GM18499 (cell line): ENCODE measurements around the gene CD180.

Source experiments
- ATAC-seq: cut with Tn5 transposase; IDR thresholded peaks from one replicate; pipeline ENCODE4 v1.9.1; 2021; ENCODE audit warnings: moderate number of reproducible peaks; ENCODE audit not compliant: insufficient read depth, unreplicated experiment

The CD180 gene

DNA sequence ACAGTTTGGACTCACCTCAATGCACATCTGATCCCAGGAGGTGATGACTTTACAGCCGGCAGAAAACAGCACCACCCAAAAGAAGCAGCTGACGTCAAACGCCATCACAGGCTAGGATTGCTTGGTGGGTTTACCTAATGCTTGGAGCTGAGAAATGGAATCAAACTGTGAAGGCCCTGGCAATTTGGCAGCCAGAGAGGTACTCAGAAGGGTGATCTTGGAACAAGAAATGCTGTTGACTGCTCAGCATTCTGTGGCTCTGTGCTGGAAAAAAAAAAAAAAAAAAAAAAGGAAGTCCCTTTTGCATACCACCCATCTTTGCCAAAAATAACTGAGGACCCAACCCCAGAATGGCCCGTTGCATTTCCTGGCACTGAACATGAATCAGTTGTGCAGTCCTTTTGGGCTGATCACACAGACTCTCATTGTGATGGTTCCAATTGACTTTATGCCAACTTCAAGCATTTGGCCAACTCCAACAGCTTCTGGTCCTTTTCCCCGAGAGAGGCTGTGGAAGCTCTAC, at the start of gene CD180:
CD180 (minus strand) TSS at position 263 of the 523 bp plus-strand sequence; CDS start at position 105, 158 bp downstream.
- ATAC-seq, result no peak

DNA sequence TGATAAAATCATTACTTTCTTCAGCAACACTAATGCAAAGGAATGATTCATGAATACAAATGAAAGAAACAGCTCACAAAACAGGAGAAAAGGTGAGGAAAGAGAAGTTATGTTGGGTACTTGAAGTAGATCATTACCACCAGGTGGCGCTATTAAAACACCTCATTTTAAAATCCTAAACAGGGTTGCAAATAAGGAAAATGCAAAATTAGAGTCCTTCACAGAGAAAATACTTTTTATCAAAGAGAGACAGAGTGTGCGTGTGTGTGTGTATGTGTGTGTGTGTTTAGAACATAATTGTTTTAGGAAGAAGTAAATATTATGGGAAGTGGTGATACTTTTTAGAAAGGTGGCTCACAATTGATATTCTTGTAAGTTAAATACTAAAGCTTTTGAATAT, 49.5 kb upstream of the CD180 start:
- ATAC-seq, result no peak

DNA sequence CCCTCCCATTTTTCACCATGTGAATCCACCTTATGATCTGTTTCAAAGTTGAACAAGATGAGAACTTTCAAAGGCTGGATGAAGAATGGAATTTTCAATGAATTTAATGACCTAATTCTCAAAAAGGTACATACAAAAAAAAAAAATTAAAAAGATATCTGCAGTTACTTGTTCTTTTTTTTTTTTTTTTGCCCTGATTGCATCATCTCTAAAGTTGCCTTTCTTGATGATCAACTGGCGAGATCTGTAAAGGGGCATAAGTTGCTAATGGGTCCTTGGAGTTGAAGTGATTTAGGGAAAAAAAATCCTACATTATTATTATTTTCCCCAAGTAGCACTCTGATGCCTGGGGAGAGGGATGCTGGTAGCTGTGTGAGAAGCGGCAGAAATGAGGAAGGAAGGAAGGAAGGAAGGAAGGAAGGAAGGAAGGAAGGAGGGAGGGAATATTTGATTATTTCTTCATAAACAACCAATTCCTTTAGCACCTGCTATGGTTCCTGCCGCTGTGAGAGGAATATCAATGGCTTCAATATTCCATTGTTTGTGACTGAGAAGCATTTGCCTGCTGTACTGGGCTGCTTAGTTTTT, 48.8 kb upstream of the CD180 start:
- ATAC-seq, result no peak

DNA sequence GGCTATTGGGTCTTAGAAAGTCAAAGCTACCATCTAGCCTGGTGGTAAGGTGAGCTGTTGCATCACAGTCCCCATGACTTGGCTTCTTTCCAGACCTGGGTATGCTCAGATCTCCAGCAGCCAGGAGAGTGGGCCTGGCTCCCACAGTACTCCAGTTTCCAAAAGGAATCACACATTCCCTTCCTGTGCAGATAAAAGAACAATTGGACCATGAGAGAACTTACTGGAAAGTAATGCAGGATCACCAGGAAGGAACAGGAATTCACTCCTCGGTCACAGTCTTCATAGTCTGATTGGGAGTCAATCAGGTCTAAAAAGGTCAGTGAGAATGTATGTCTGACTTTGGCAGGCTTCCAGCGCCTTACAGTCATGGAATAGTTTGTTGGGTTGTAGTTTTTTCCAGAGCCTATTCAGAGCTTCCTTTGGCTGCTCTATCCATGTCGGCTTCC, 47.8 kb upstream of the CD180 start:
- ATAC-seq, result no peak

DNA sequence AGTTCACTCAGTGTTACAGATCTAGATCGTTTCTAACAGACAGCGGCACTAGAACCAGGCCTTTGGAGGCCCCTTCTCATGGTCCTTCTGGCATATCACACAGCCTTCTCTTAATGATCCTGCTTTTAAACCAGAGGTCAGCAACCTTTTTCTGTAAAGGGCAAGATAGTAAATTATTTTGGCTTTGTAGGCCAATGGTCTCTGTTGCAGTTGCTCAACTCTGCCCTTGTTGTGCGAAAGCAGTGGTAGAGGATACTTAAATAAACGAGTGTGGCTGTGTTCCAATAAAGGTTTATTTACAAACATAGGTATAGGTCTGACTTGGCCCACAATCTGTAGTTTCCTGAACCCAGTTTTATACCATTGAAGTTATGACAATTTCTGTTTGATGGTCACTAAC, 47.3 kb upstream of the CD180 start:
- no peak for ATAC-seq

DNA sequence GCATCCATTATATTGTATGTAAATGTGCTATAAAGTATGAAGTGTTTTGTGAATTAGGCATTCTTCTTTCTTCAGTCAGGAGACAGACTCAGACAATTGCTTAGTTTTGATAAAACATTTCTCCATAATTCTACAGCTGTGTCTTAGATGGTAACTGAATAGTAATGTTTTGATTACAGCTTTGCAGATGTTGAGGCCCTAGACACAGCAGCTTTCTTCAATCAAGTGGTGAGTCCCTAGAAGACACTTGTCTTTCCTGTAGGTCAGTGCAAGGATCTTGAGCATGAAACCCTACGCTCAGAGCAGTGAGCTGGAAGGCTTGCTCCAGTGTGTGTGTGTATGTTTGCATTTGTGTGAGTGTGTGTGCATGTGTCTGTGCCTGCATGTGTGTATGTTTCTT, 46.8 kb upstream of the CD180 start:
- no peak for ATAC-seq

DNA sequence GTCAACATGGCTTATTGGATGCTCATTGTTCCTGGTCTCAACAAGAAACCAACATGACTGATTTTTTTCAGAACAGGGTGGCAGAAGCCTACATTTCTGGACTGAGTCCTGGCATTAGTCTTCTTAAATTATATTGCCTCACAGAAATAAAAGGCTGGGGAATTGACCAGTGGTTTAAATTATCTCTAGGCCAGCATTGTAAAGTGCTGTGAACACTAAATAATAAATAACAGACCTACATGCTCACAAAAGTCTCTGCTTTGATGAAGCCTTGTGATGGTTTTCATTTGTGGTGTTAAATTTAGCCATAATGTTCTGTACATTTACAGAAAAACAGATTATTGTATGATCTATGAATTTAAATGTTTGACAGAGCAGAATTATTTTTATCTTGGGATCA, 44.7 kb upstream of the CD180 start:
- ATAC-seq, result no peak

DNA sequence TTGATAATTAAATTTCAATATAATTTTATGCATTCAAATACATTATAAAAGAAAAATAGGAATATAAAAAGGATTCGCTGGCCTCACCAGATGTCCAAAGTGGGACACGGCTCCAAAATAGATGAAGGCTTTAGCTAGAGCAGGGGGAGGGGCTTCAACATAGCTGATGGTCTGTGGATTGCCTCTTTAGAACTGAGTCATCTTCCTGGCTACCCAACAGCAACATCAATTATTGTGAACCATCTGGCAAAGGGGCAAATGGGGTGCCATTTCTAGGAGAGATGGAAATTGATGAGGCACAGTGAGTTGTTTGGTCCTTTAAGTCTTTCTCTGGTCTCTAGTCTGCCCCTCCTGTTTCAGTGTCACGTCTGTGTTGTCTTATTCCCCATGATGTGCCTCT, 44.2 kb upstream of the CD180 start:
- no peak for ATAC-seq

DNA sequence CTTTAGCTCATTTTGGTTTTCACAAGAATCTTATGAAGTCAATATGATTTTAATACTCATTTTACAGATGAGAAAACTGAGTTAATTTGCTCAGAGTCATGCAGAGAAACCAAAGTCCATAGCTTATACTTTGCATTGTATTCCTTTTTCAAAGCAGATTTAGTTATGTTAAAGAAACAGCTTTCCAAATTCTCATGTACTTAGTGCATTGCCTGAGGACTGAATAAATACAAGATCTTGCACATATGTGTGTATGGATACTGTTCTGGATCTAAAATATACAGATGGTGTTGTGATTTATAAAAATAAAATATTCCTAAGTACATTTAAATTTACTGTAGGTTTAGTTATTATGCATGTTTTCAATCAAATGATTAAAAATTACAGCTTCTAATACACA, 43.5 kb upstream of the CD180 start:
- ATAC-seq, result no peak

DNA sequence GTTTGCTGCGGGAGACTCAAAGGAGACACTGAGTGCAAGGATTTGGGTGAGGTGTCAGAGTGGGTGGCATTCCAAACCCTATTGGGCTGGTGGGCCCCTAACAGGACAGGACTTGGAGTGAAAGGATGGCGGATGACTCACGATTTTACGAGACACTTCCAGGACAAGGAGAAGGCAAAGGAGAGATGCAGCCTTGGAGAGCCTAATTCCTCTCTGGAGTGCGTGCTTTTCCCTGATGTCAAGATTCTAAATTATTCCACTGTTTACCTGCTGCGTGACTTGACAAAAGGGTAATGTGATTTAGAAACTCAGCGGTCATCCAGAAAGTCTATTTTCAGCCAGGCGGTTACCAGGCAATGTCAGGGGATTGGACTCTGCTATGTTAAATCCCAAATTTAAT, 41.6 kb upstream of the CD180 start:
- ATAC-seq, result no peak

DNA sequence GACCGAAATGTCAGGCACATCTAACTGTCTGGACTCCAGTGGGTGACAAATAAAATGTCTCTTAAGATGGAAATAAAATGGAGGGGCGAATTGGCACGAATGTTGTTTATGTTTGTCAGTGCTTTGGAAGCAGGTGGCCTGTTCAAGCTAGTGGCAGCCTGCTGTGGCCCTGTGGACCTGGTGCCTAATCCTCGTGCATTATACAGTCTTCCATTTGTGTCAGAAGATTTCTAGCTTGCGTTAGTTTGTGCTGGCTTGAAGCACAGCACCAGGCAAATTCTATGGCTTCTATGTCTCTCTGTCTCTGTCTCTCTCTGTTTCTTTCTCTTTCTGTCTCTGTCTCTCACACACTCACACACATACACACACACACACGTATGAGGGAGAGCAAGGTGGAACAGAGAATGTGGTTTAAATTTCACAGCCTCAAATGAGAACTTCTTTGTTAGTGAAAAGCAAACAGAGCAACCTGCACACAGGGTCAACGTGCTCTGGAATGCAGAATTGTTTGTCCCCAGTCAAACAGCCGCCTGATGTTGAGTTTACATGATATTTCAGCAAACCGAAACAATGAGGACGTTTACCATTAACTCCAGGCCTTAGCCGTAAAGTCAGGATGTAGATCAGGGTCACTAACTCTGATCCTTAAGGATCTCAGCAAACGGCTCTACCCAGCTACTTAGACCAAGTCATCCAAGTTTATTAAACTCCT, 39.0 kb upstream of the CD180 start:
- ATAC-seq, result no peak

DNA sequence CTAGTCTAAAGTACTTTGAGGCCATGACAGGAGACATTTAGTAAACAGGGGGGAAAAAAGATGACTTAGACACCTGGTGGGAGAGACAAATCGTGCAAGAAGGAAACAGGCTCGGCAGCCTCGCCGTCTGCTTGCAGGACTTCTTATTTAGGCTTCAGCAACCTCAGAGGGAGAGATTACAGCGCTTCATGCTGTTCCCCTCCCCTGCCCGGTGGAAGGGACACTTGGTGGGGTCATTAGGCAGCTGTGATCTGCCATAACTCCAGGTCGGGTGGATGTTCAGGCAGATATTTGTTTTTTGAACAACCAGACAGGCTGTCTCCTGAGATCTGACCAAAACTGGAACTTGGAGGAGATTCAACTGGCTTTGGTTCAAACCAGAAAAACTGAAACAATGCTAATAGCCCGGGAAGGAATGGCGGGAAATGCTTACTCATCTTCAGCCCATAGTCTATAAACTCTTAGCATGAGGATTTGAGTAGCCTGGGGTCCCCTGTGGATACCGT, 38.1 kb upstream of the CD180 start:
- ATAC-seq, result no peak

DNA sequence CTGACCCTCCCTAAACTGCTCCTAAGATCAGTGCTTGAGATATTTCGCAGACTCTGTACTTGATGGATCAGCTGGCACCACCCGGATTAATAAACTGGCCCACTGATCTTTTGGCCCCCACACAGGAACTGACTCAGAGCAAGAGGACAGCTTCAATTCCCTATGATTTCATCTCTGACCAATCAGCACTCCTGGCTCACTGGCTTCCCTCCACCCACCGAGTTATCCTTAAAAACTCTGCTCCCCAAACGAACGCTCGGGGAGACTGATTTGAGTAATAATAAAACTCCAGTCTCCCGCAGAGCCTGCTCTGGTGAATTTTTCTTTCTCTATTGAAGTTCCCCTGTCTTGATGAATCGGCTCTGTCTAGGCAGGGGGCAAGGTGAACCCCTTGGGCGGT, 36.5 kb upstream of the CD180 start:
- ATAC-seq, result no peak

DNA sequence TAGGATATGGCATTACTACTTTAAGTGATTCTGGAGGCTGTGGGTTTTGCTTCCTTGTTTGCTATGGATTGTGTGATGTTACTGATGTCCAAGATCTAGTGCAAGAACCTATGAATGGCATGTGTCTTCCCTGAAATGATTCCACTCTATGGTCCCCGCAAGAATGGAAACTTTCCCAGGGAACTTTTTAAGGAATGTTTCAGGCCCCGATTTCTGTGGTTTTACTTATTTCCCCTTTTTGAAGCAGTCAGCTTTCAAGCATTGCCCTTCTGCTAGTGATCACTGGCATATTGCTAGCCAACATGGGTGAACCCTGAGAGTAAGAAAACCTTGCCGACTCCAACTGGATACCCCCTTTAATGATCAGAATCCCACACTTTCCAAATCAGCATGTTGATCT, 26.6 kb upstream of the CD180 start:
- no peak for ATAC-seq

DNA sequence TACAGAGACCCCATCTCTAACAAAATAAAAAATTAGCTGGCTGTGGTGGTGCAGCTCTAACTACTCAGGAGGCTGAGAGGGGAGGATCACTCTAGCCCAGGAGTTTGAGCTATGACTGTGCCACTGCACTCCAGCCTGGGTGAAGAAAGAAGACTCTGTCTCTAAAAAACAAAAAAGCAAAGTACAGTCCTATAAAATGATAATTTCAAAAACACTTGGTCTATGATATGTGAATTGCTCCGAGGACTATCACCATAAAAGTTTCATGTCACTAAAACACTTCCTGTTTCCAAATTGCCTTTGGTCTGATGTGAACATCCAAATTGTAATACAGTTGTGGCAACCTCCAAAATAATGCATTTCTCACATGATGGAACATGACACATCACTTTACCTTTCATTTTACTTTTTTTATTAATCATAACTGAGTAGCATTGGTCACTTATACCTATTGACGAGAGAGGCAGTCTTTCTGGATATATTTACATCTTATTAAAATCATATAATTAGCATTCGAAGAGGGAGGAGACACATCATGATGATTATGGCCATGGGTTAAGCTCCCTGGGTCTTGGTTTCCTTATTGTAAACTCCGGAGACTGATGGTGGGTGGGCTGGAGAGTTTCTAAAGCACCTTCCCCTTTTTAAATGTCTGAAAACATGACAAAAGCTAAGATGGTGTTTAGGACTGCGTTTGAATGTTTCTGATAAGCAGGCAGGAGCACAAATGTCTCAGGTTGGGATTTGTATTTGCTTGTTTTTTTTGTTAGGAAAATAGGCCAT, 25.8 kb upstream of the CD180 start:
- peak; percentile 19 for ATAC-seq

DNA sequence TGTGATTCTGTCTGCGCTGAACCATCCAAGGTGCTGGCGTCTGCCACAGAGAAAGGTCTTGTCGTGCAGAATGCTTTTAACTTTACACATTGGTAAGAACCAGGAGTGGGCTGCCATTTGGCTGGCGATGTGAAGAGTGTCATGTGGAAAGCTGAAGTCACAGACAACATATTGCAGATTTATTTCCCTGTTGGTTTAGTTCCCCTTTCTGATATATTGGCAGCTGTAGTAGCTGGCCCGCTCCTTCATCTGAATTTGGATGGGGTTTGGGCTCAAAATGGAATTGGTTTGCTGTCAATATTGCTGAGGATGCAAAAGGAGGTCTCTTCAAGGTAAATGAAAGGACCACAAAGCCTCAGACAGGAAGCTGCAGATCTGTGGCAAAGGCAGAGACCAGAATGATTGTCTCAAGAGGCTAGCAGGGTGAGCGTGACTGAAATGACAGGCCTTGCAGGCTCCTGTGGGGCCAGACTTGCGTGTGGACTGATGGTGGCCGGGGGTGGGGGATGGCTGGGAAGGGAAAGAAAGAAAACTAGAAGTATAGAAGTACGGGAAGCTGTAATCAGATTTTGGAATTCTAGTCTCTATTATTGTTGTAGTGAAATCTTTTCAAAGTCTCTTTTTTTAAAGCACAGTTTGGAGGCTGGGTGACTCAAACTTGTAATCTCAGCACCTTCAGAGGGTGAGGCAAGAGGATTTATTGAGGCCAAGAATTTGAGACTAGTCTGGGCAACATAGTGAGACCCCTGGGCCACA, 25.1 kb upstream of the CD180 start:
- ATAC-seq, result peak; percentile 93

DNA sequence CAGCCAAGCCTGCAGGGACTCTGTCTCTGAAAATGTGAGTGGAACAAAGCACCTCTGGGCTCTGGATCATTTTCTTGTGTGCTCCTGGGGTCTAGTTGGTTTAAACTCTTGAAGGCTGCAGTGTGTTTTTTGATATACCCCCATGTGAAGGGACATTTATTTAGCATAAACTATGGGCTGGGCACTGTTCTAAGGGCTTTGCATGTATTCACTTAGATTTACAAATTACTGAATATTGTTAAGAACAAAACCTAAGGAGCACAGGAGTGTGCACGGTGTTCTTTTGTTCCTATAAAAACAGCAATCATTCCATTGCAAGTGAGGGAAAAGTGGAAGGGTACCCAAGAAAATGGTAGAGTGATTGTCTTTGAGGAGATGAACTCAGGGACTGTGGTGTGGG, 20.0 kb upstream of the CD180 start:
- ATAC-seq, result no peak

DNA sequence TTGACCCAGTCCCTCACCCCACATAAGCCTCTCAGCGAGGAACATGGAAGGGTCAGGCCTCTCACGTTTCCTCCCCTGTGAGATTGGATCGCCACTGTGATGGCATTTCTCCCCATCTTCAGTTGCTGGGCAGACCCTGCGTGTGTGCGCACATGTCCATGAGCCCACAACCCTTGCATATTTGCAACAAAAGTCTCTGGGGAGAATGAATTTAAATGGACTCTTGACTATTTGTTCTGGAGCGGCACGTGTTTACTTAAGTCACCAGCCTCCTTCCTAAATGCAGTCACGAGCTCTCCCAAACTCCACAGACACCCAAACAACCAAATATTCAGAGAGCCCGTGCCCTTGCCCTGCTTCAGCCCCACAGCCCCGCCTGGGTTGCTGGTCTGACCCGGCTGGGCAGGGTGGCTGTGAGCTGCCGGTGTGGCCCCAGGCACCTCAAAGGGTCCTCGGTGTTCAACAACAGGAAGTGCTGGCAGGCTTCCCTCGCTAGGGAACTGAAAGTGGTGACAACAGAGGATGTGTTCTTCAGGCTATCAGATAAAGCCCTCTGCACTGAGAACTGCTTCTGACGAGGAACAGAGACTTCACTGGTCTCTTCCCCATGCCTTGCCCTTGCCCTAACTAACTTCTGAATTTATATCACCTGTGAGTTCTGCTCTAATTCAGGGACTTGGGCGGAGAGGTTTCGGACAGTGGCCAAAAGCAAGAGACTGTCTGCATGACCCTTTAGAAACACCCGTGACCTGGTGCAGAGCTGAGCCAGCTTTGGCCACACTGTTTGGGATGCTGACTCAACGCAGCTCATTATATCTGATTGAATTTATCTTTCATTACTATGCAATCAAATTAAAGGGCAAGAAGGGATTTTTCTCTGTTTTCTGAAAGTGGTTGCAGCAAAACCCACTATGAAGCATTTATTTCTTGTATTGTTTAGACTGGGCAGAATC, 19.2 kb upstream of the CD180 start:
- peak; percentile 98 for ATAC-seq

DNA sequence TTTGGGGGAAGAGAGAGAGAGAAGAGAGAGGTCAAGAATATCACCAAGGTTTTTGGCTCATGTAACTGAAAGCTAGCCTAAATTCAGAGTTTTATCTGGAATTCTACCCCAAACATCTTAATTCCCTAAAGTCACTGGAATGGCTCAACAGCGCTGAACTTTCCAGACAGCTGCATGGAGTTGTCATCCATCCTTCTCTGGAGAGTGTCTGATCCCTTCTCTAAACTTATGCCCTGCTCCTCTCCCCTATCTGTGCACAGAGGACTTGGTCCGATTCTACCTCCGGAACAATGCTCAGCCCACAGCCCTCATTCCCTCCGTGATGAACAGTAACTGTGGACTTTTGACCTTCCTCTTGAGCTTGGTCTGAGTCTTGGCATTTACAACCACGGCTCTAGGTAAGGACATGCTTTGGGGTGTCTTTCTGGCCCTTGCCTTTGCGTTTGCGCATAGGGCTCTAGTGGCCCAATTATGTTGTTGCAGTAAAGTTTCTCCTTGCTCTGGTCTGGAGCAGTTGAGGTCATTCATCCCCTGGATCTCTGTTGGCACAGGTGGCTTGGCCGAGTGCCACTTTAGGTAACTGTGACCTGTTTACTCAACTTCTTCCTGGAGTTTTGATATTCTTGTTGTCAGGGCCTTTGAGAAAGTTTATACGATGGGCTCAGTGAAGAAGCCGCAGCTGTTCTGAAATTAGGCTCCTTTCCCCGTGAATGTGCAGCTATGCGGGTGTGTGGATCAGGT, 18.3 kb upstream of the CD180 start:
- ATAC-seq, result no peak
